ENCODE measurements around the gene MAPK12.
"Not testable (repeated sequence)": the region's sequence is repeated elsewhere in the genome, so short reads cannot be mapped to it uniquely, and the experiment has no call there.

The MAPK12 gene

DNA sequence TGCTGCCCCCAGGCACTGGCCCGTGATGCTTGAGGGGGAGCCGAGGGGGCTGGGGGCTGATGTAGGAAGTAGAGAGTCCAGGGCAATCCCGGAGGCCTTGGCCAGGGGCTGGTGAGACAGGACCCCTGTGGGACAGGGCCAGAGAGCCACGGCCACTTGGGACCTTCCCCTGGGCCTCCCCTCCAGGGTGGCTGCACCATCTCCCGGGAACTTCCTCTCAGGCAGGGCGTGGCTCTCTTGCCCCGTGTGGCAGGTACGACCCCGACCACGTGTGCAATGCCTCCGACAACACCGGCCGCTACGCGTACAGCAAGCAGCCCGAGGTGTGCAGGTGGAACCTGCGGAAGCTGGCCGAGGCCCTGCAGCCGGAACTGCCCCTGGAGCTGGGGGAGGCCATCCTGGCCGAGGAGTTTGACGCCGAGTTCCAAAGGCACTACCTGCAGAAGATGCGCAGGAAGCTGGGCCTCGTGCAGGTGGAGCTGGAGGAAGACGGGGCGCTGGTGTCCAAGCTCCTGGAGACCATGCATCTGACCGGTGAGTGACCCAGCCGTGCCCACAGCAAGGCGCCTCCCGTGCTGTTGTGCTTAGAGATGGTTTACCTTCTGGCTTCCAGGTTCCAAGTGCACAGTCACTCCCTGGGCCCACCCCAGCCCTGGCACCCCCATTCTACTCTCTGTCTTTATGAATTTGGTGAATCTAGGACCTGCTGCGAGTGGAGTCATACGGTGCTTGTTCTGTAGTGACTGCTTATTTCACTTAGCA lies 50.9 kb downstream of the MAPK12 start:
- Histone ChIP-seq H3K4me1 (ENCODE audit: control insufficient read depth, insufficient read depth, low read length) (peaks cover 10% of the 10 kb centered on the region), H3K9me3 (ENCODE audit: control insufficient read depth, low read length) (no peaks in the 10 kb centered on the region), H3K9ac (ENCODE audit: low read length) (no peak overlapping the region), H3K4me3 (ENCODE audit: low read length) (no peak overlapping the region), H3K36me3 (ENCODE audit: control insufficient read depth, insufficient read depth, low read length, severe bottlenecking) (peaks cover 50% of the 10 kb centered on the region), H3K27me3 (replicated peaks; ENCODE audit: control insufficient read depth, insufficient read depth, low read length) (no peaks in the 10 kb centered on the region)
- no peak for DNase-seq (ENCODE audit: low read depth)

GRCh38 chr22:50209893-50210292 lies 51.6 kb downstream of the MAPK12 start:
- Histone ChIP-seq H3K9me3 (ENCODE audit: control insufficient read depth, low read length) (no peaks in the 10 kb centered on the region), H3K27me3 (replicated peaks; ENCODE audit: control insufficient read depth, insufficient read depth, low read length) (no peaks in the 10 kb centered on the region), H3K4me1 (ENCODE audit: control insufficient read depth, insufficient read depth, low read length) (peaks cover 14% of the 10 kb centered on the region), H3K9ac (ENCODE audit: low read length) (no peak overlapping the region), H3K36me3 (ENCODE audit: control insufficient read depth, insufficient read depth, low read length, severe bottlenecking) (peaks cover 46% of the 10 kb centered on the region), H3K4me3 (ENCODE audit: low read length) (no peak overlapping the region)
- peak; percentile 82 for DNase-seq (ENCODE audit: low read depth)

DNA sequence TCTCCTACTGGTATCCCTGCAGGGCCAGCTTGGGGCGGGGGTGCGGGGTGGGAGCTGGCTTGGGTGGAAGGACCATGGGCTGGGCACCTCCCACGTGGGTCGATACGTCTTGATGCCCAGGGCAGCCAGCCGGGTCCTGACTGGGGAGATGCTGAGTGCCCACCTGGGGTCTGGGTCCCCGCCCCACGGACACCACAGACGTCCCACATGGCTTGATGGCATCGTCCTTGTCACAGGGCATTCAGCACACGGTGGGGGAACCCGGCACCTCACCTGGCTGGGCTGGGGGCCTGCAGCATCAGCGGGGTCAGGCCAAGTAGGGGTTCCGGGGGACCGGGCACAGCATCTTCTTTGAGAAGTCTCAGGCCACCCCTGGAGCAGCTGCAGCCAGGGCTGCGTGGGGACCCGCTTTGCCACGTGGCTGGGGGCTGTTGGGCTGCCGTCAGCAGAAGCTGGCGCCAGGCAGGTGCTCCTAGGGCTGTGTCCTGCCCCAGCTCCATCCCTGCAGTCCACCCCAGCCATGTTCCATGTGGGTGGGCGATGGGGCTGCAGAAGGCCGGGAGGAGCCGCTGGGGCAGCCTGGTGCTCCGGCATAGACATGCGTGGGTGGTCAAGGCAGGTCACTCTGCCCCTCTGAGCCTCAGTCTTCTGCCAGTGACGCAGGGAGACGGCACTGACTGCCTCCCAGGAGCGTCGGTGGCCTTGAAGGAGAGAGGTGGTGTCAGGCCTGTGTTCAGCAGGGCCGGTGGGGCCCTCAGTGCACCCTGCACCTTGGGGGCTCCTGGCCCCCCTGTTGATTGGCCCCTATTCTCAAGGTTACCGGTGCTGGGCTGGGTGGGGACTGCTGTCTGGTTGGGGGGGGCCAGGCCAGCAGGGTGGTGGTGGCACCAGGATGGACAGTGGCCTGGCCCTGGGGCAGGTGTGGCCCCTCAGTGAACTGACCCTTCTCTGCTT lies 52.3 kb downstream of the MAPK12 start:
- Histone ChIP-seq H3K27me3 (replicated peaks; ENCODE audit: control insufficient read depth, insufficient read depth, low read length) (no peaks in the 10 kb centered on the region), H3K9me3 (ENCODE audit: control insufficient read depth, low read length) (no peaks in the 10 kb centered on the region), H3K9ac (ENCODE audit: low read length) (no peak overlapping the region), H3K4me3 (ENCODE audit: low read length) (no peak overlapping the region), H3K4me1 (ENCODE audit: control insufficient read depth, insufficient read depth, low read length) (peaks cover 19% of the 10 kb centered on the region), H3K36me3 (ENCODE audit: control insufficient read depth, insufficient read depth, low read length, severe bottlenecking) (peaks cover 41% of the 10 kb centered on the region)
- DNase-seq (ENCODE audit: low read depth) = no peak

DNA sequence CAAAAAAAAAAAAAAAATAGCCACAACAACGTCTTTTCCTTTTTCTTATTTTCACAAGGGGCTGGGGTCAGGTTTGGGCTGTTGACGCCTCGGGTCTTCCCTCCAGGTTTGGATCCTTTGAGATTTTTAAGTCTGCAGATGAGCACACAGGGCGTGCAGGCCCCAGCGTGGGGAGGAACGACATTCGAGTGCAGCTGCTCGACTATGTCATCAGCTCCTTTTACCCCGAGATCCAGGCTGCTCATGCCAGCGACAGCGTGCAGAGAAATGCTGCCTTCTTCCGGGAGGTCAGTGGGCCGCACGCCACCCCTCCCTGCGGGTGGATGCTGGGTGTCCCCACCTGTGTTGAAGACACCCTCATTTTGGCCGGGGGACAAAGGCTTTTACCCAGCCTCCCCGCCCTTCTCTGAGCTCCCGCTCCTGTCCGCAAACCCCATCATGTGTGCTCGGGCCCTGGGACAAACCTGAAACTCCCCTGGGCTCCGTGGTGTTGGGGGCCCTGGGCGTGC lies 53.0 kb downstream of the MAPK12 start:
- Histone ChIP-seq H3K9me3 (ENCODE audit: control insufficient read depth, low read length) (no peaks in the 10 kb centered on the region), H3K36me3 (ENCODE audit: control insufficient read depth, insufficient read depth, low read length, severe bottlenecking) (peaks cover 42% of the 10 kb centered on the region), H3K4me3 (ENCODE audit: low read length) (no peak overlapping the region), H3K9ac (ENCODE audit: low read length) (no peak overlapping the region), H3K4me1 (ENCODE audit: control insufficient read depth, insufficient read depth, low read length) (peaks cover 19% of the 10 kb centered on the region), H3K27me3 (replicated peaks; ENCODE audit: control insufficient read depth, insufficient read depth, low read length) (no peaks in the 10 kb centered on the region)
- no peak for DNase-seq (ENCODE audit: low read depth)

- Histone ChIP-seq H3K9ac (ENCODE audit: low read length) (no peak overlapping the region), H3K36me3 (ENCODE audit: control insufficient read depth, insufficient read depth, low read length, severe bottlenecking) (peaks cover 40% of the 10 kb centered on the region), H3K4me3 (ENCODE audit: low read length) (no peak overlapping the region), H3K4me1 (ENCODE audit: control insufficient read depth, insufficient read depth, low read length) (peaks cover 19% of the 10 kb centered on the region), H3K9me3 (ENCODE audit: control insufficient read depth, low read length) (no peaks in the 10 kb centered on the region), H3K27me3 (replicated peaks; ENCODE audit: control insufficient read depth, insufficient read depth, low read length) (no peaks in the 10 kb centered on the region)
- no peak for DNase-seq (ENCODE audit: low read depth)
These were observed 53.9 kb downstream of the MAPK12 start for GRCh38 chr22:50207383-50208140.

- Histone ChIP-seq H3K4me3 (ENCODE audit: low read length) (no peak overlapping the region), H3K27me3 (replicated peaks; ENCODE audit: control insufficient read depth, insufficient read depth, low read length) (no peaks in the 10 kb centered on the region), H3K36me3 (ENCODE audit: control insufficient read depth, insufficient read depth, low read length, severe bottlenecking) (peaks cover 34% of the 10 kb centered on the region), H3K9ac (ENCODE audit: low read length) (peak overlapping the region; percentile 23), H3K9me3 (ENCODE audit: control insufficient read depth, low read length) (no peaks in the 10 kb centered on the region), H3K4me1 (ENCODE audit: control insufficient read depth, insufficient read depth, low read length) (peaks cover 25% of the 10 kb centered on the region)
- DNase-seq (ENCODE audit: low read depth) = peak; percentile 42
These were observed 54.9 kb downstream of the MAPK12 start for GRCh38 chr22:50206599-50206998.

GRCh38 chr22:50205781-50206569 lies 55.5 kb downstream of the MAPK12 start:
- H3K27me3 ChIP-seq (replicated peaks; ENCODE audit: control insufficient read depth, insufficient read depth, low read length) = no peaks in the 10 kb centered on the region
- no peaks in the 10 kb centered on the region for H3K9me3 ChIP-seq (ENCODE audit: control insufficient read depth, low read length)
- H3K4me3 ChIP-seq (ENCODE audit: low read length) = no peak overlapping the region
- H3K36me3 ChIP-seq (ENCODE audit: control insufficient read depth, insufficient read depth, low read length, severe bottlenecking) = peaks cover 30% of the 10 kb centered on the region
- DNase-seq (ENCODE audit: low read depth) = no peak
- H3K4me1 ChIP-seq (ENCODE audit: control insufficient read depth, insufficient read depth, low read length) = peaks cover 25% of the 10 kb centered on the region
- peak overlapping the region; percentile 23 for H3K9ac ChIP-seq (ENCODE audit: low read length)

DNA sequence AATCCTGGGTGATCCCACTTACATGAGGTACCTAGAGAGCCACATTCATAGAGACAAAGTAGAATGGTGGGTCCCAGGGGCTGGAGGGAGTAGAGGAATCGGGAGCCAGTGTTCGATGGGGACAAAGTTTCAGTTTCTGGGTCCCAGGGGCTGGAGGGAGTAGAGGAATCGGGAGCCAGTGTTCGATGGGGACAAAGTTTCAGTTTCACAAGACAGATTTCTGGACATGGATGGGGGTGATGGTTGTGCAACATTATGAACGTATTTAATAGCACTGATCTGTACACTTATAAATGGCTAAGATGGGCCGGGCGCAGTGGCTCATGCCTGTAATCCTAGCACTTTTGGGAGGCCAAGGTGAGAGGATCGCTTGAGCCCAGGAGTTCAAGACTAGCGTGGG lies 56.5 kb downstream of the MAPK12 start:
- not testable (repeated sequence) for H3K9ac ChIP-seq (ENCODE audit: low read length); H3K9me3 ChIP-seq (ENCODE audit: control insufficient read depth, low read length); DNase-seq (ENCODE audit: low read depth); H3K27me3 ChIP-seq (replicated peaks; ENCODE audit: control insufficient read depth, insufficient read depth, low read length); H3K4me3 ChIP-seq (ENCODE audit: low read length)
- peaks cover 25% of the 10 kb centered on the region for H3K4me1 ChIP-seq (ENCODE audit: control insufficient read depth, insufficient read depth, low read length)
- peaks cover 25% of the 10 kb centered on the region for H3K36me3 ChIP-seq (ENCODE audit: control insufficient read depth, insufficient read depth, low read length, severe bottlenecking)

- H3K4me1 ChIP-seq (ENCODE audit: control insufficient read depth, insufficient read depth, low read length) = peaks cover 25% of the 10 kb centered on the region
- no peaks in the 10 kb centered on the region for H3K27me3 ChIP-seq (replicated peaks; ENCODE audit: control insufficient read depth, insufficient read depth, low read length)
- H3K36me3 ChIP-seq (ENCODE audit: control insufficient read depth, insufficient read depth, low read length, severe bottlenecking) = peaks cover 25% of the 10 kb centered on the region
- no peaks in the 10 kb centered on the region for H3K9me3 ChIP-seq (ENCODE audit: control insufficient read depth, low read length)
- no peak overlapping the region for H3K4me3 ChIP-seq (ENCODE audit: low read length)
- DNase-seq (ENCODE audit: low read depth) = no peak
- no peak overlapping the region for H3K9ac ChIP-seq (ENCODE audit: low read length)
These were observed 56.9 kb downstream of the MAPK12 start for GRCh38 chr22:50204571-50204970.

DNA sequence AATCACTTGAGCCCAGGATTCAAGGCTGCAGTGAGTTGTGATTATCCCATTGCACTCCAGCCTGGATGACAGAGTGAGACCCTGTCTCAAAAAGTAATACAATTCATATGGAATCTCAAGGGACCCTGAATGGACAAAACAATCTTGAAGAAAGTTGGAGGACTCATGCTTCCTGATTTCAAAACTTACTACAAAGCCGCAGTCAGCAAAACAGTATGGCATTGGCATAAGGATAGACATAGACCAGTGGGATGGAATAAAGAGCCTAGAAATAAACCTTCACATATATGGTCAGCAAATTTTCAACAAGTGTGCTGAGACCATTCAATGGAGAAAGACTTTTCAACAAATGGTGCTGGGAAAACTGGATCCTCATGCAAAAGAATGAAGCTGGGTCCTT lies 58.2 kb downstream of the MAPK12 start:
- Histone ChIP-seq H3K4me1 (ENCODE audit: control insufficient read depth, insufficient read depth, low read length) (peaks cover 25% of the 10 kb centered on the region), H3K9me3 (ENCODE audit: control insufficient read depth, low read length) (no peaks in the 10 kb centered on the region), H3K4me3 (ENCODE audit: low read length) (no peak overlapping the region), H3K36me3 (ENCODE audit: control insufficient read depth, insufficient read depth, low read length, severe bottlenecking) (peaks cover 22% of the 10 kb centered on the region), H3K27me3 (replicated peaks; ENCODE audit: control insufficient read depth, insufficient read depth, low read length) (no peaks in the 10 kb centered on the region), H3K9ac (ENCODE audit: low read length) (no peak overlapping the region)
- DNase-seq (ENCODE audit: low read depth) = no peak

Measured in adipocyte (in vitro differentiated cells).